ENCODE measurements around the gene AK1. TPM values are rescaled to one million over a fixed set of nuclear protein-coding genes. Genes with fewer than 3 reads are reported as not detected.
A peak's percentile ranks its signal among the peaks of the same experiment; 100 is the strongest.

Gene AK1
- total RNA-seq, 5 donors from 2014 or later (not counting 1 experiment from before 2014, with no cell fraction given) = 40.5 to 54.9 (median 50.4) TPM

DNA sequence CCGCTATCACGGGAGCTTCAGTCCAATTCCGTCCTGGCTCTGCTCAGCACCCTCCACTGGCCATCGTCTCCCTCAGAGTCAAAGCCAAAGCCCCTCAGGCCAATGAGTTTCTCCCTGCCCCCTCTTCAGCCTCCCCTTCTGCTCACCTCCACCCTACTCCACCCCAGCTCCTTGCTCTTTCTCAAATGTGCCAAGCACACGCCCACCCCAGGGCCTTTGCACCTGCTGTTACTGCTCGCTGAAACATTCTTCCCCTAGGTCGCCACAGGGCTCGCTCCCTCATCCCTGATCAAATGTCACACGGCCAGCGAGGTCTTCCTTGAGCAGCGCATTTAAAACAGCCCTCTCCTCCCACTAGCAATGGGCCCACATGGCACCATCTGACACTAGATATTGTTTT, 16.7 kb downstream of the AK1 start:
- Histone ChIP-seq H3K36me3 (ENCODE audit: control insufficient read depth in 2 of 2, extremely low read depth in 1 of 2, insufficient read depth in 1 of 2, low read length in 1 of 2) (no peaks in the 10 kb centered on the region), H3K27me3 (replicated peaks in 1 of 2; ENCODE audit: control insufficient read depth in 2 of 2, extremely low read depth in 1 of 2, insufficient read depth in 2 of 2, low read length in 1 of 2) (no peaks in the 10 kb centered on the region), H3K27ac (ENCODE audit: low read length) (no peak overlapping the region), H3K4me3 (ENCODE audit: control insufficient read depth in 1 of 2, extremely low read depth in 1 of 2, low read length in 1 of 2) (no peak overlapping the region), H3K4me1 (ENCODE audit: control insufficient read depth in 1 of 2, extremely low read depth in 1 of 2, insufficient read depth in 2 of 2, low read length in 2 of 2) (peaks cover 16 to 68% of the 10 kb centered on the region in 2 experiments), H3K9me3 (no peaks in the 10 kb centered on the region)
- no peak overlapping the region for H3K4me3 Mint-ChIP-seq
- peaks cover 48 to 56% (median 49%) of the 10 kb centered on the region in 3 donors for H3K4me1 Mint-ChIP-seq
- POLR2A ChIA-PET = no interaction called here
- no peak for DNase-seq
- WGBS (ENCODE audit: insufficient coverage) = 91% methylated on average over 6 of the region's 11 CpGs
- H3K27me3 Mint-ChIP-seq = no peaks in the 10 kb centered on the region
- ATAC-seq (replicated peaks in 1 of 4) = no peak
- H3K27ac Mint-ChIP-seq = peak overlapping the region; percentile 66 to 97
- H3K36me3 Mint-ChIP-seq = no peaks in the 10 kb centered on the region
- no peaks in the 10 kb centered on the region for H3K9me3 Mint-ChIP-seq
- CTCF ChIA-PET = no interaction called here

DNA sequence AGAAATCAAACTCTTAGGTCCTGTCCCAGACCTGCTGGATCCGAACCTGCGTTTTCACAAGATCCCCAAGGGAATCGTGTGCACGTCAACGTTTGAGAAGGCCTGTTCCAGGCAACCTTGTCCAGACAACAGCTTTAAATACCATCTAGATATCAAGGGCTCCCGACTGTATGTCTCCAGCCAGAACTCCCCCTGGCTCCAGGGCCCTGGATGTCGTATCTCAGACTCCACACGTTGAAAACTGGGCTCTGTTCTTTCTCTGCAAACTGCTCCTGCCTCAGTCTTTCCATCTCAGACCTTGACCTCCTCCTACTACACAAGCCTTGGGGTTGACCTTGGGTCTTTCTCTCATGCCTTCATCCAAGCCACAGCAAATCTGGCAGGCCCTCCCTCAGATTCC, 17.2 kb downstream of the AK1 start:
- Mint-ChIP-seq H3K4me3 (peak overlapping the region in 1 of 3 donors; percentile 11), H3K9me3 (no peaks in the 10 kb centered on the region), H3K36me3 (no peaks in the 10 kb centered on the region), H3K27me3 (no peaks in the 10 kb centered on the region), H3K4me1 (peaks cover 46 to 56% (median 48%) of the 10 kb centered on the region in 3 donors), H3K27ac (peak overlapping the region; percentile 66 to 97)
- H3K4me3 ChIP-seq (ENCODE audit: control insufficient read depth in 1 of 2, extremely low read depth in 1 of 2, low read length in 1 of 2) = no peak overlapping the region
- ChIA-PET CTCF (no interaction called here), POLR2A (no interaction called here)
- ATAC-seq (replicated peaks in 1 of 4) (no peak), DNase-seq (no peak)
- H3K27me3 ChIP-seq (replicated peaks in 1 of 2; ENCODE audit: control insufficient read depth in 2 of 2, extremely low read depth in 1 of 2, insufficient read depth in 2 of 2, low read length in 1 of 2) = no peaks in the 10 kb centered on the region
- peaks cover 16 to 69% of the 10 kb centered on the region in 2 experiments for H3K4me1 ChIP-seq (ENCODE audit: control insufficient read depth in 1 of 2, extremely low read depth in 1 of 2, insufficient read depth in 2 of 2, low read length in 2 of 2)
- H3K36me3 ChIP-seq (ENCODE audit: control insufficient read depth in 2 of 2, extremely low read depth in 1 of 2, insufficient read depth in 1 of 2, low read length in 1 of 2) = no peaks in the 10 kb centered on the region
- no peaks in the 10 kb centered on the region for H3K9me3 ChIP-seq
- no peak overlapping the region for H3K27ac ChIP-seq (ENCODE audit: low read length)
- 97% methylated on average over 8 of the region's 8 CpGs for WGBS (ENCODE audit: insufficient coverage)

DNA sequence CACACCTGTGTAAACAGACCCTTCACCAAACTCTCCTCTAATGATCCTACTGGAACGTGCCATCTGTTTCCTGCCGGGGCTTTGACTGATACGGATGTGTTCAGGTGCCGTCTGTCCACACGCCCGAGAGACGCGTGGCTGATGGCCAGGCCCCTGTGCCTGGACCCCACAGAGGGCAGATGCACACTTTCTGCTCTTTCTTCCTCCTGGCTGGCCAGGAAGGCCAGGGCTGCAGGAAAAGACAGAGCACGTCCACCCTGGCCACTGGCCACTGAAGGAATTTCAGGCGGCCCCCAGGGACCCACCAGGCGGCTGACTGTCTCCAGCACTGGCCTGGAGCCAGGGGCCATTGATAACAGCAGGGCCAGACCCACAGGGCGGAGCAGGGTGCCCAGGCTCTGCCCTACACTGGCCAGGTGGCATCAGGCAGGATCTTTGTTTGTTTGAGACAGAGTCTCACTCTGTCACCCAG, 19.4 kb downstream of the AK1 start:
- no peak overlapping the region for H3K4me3 Mint-ChIP-seq
- Histone ChIP-seq H3K36me3 (ENCODE audit: control insufficient read depth in 2 of 2, extremely low read depth in 1 of 2, insufficient read depth in 1 of 2, low read length in 1 of 2) (no peaks in the 10 kb centered on the region), H3K27ac (ENCODE audit: low read length) (no peak overlapping the region), H3K4me3 (ENCODE audit: control insufficient read depth in 1 of 2, extremely low read depth in 1 of 2, low read length in 1 of 2) (no peak overlapping the region), H3K4me1 (ENCODE audit: control insufficient read depth in 1 of 2, extremely low read depth in 1 of 2, insufficient read depth in 2 of 2, low read length in 2 of 2) (peaks cover 15 to 73% of the 10 kb centered on the region in 2 experiments), H3K27me3 (replicated peaks in 1 of 2; ENCODE audit: control insufficient read depth in 2 of 2, extremely low read depth in 1 of 2, insufficient read depth in 2 of 2, low read length in 1 of 2) (no peaks in the 10 kb centered on the region), H3K9me3 (no peaks in the 10 kb centered on the region)
- ATAC-seq (replicated peaks in 1 of 4) = no peak
- 81% methylated on average over 12 of the region's 12 CpGs for WGBS (ENCODE audit: insufficient coverage)
- peaks cover 44 to 58% (median 45%) of the 10 kb centered on the region in 3 donors for H3K4me1 Mint-ChIP-seq
- H3K36me3 Mint-ChIP-seq = no peaks in the 10 kb centered on the region
- ChIA-PET POLR2A (no interaction called here), CTCF (no interaction called here)
- H3K9me3 Mint-ChIP-seq = no peaks in the 10 kb centered on the region
- H3K27ac Mint-ChIP-seq = no peak overlapping the region
- no peaks in the 10 kb centered on the region for H3K27me3 Mint-ChIP-seq
- no peak for DNase-seq

DNA sequence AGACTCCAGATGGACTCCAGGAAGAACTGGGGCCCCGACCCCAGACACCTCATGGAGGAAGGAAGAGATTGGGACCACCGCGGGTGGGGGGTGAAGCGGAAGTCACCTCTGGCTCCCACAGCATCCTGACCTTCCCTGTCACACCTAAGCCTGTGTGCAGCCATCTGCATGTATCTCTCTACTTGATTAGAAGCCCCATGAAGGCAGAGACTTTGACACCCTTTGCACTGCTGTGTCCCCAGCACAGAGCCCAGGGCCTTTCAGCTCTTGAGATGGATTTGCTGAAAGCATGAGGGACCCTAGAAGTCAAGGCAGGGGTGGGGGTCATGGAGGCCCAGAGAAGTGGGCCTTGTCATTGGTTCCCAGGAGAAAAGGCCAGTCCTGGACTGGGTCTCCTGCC, 20.2 kb downstream of the AK1 start:
- ChIA-PET POLR2A (no interaction called here), CTCF (no interaction called here)
- peaks cover 40 to 57% (median 41%) of the 10 kb centered on the region in 3 donors for H3K4me1 Mint-ChIP-seq
- no peak for DNase-seq
- no peak for ATAC-seq (replicated peaks in 1 of 4)
- no peaks in the 10 kb centered on the region for H3K27me3 Mint-ChIP-seq
- H3K9me3 Mint-ChIP-seq = no peaks in the 10 kb centered on the region
- Histone ChIP-seq H3K27ac (ENCODE audit: low read length) (no peak overlapping the region), H3K4me3 (ENCODE audit: control insufficient read depth in 1 of 2, extremely low read depth in 1 of 2, low read length in 1 of 2) (no peak overlapping the region), H3K9me3 (no peaks in the 10 kb centered on the region), H3K4me1 (ENCODE audit: control insufficient read depth in 1 of 2, extremely low read depth in 1 of 2, insufficient read depth in 2 of 2, low read length in 2 of 2) (peaks cover 13 to 73% of the 10 kb centered on the region in 2 experiments), H3K27me3 (replicated peaks in 1 of 2; ENCODE audit: control insufficient read depth in 2 of 2, extremely low read depth in 1 of 2, insufficient read depth in 2 of 2, low read length in 1 of 2) (no peaks in the 10 kb centered on the region), H3K36me3 (ENCODE audit: control insufficient read depth in 2 of 2, extremely low read depth in 1 of 2, insufficient read depth in 1 of 2, low read length in 1 of 2) (no peaks in the 10 kb centered on the region)
- no peaks in the 10 kb centered on the region for H3K36me3 Mint-ChIP-seq
- H3K27ac Mint-ChIP-seq = peak overlapping the region in 1 of 2 donors; percentile 59
- WGBS (ENCODE audit: insufficient coverage) = 0% methylated on average over 1 of the region's 4 CpGs
- no peak overlapping the region for H3K4me3 Mint-ChIP-seq

DNA sequence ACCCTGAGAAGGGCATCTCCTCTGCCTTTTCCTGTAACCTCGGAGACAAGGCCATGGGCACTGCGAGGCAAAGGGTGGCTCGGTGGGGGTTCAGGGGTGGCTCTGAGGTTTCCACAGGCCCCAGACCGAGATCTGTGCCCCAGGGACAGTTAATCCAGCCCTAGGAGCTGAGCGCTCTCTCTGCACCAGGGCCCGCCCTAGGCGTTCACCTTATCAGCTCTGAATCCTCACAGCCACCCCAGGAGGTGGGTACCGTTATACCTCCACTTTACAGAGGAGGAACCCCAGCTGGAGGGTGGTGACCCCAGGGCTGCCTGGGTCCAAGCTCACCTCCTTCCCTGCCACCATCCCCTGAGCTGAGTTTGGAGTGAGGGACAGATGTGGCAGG, 20.8 kb downstream of the AK1 start:
- peaks cover 7 to 69% of the 10 kb centered on the region in 2 experiments for H3K4me1 ChIP-seq (ENCODE audit: control insufficient read depth in 1 of 2, extremely low read depth in 1 of 2, insufficient read depth in 2 of 2, low read length in 2 of 2)
- no peak for ATAC-seq (replicated peaks in 1 of 4)
- POLR2A ChIA-PET = no interaction called here

DNA sequence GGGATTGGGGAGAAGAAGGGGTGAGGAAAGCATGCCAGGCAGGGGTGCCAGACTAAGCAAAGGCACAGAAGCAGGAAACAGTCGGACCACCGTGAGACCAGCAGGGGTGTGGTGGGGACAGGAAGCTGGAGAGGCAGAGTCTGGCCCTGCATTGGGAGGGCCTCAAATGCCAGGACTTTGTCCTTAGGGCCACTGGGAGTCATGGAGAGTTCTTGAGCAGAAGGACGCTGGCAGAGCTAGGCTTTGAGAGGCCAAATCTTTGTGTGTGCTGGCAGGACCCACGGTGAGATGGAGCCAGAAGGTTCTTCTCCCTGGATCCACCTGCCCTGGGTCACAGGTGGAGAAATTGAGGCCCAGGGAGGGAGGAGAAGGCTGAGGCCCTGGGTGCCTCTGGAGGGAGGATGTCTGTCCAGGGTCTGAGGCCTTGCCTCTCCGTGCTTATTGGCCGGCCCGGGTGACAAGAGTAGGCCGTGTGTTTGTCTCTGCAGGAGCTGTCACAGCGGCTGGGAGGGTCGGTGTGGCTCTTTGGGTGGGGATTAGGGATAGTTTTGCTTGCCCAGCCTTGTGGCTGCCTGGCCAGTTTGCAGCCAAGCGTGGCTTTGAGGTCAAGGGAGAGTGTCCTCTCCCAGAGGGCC, 21.3 kb downstream of the AK1 start:
- H3K9me3 Mint-ChIP-seq = no peaks in the 10 kb centered on the region
- no peak for DNase-seq
- peak overlapping the region in 2 of 3 donors; percentile 35 to 93 for H3K4me3 Mint-ChIP-seq
- Histone ChIP-seq H3K27me3 (replicated peaks in 1 of 2; ENCODE audit: control insufficient read depth in 2 of 2, extremely low read depth in 1 of 2, insufficient read depth in 2 of 2, low read length in 1 of 2) (no peaks in the 10 kb centered on the region), H3K4me1 (ENCODE audit: control insufficient read depth in 1 of 2, extremely low read depth in 1 of 2, insufficient read depth in 2 of 2, low read length in 2 of 2) (peaks cover 2 to 64% of the 10 kb centered on the region in 2 experiments), H3K4me3 (ENCODE audit: control insufficient read depth in 1 of 2, extremely low read depth in 1 of 2, low read length in 1 of 2) (no peak overlapping the region), H3K9me3 (no peaks in the 10 kb centered on the region), H3K27ac (ENCODE audit: low read length) (no peak overlapping the region), H3K36me3 (ENCODE audit: control insufficient read depth in 2 of 2, extremely low read depth in 1 of 2, insufficient read depth in 1 of 2, low read length in 1 of 2) (no peaks in the 10 kb centered on the region)
- no peaks in the 10 kb centered on the region for H3K27me3 Mint-ChIP-seq
- WGBS (ENCODE audit: insufficient coverage) = 79% methylated on average over 11 of the region's 11 CpGs
- peak overlapping the region; percentile 57 to 87 for H3K27ac Mint-ChIP-seq
- no peak for ATAC-seq (replicated peaks in 1 of 4)
- CTCF ChIA-PET = no interaction called here
- no peaks in the 10 kb centered on the region for H3K36me3 Mint-ChIP-seq
- peaks cover 36 to 52% (median 38%) of the 10 kb centered on the region in 3 donors for H3K4me1 Mint-ChIP-seq
- POLR2A ChIA-PET = no interaction called here

More for the DNA sequence above, 20.8 kb downstream of the AK1 start:
- Histone ChIP-seq H3K36me3 (ENCODE audit: control insufficient read depth in 2 of 2, extremely low read depth in 1 of 2, insufficient read depth in 1 of 2, low read length in 1 of 2) (no peaks in the 10 kb centered on the region), H3K4me3 (ENCODE audit: control insufficient read depth in 1 of 2, extremely low read depth in 1 of 2, low read length in 1 of 2) (no peak overlapping the region), H3K27me3 (replicated peaks in 1 of 2; ENCODE audit: control insufficient read depth in 2 of 2, extremely low read depth in 1 of 2, insufficient read depth in 2 of 2, low read length in 1 of 2) (no peaks in the 10 kb centered on the region), H3K9me3 (no peaks in the 10 kb centered on the region), H3K27ac (ENCODE audit: low read length) (no peak overlapping the region)
- CTCF ChIA-PET = no interaction called here
- Mint-ChIP-seq H3K36me3 (no peaks in the 10 kb centered on the region), H3K27ac (no peak overlapping the region), H3K4me3 (no peak overlapping the region), H3K9me3 (no peaks in the 10 kb centered on the region), H3K27me3 (no peaks in the 10 kb centered on the region), H3K4me1 (peaks cover 40 to 56% (median 41%) of the 10 kb centered on the region in 3 donors)
- DNase-seq = no peak
- 90% methylated on average over 5 of the region's 8 CpGs for WGBS (ENCODE audit: insufficient coverage)
